GM21381 (cell line): ENCODE results near the gene C2CD2.

Experiments
- ATAC-seq: cut with Tn5 transposase; IDR thresholded peaks from one replicate; pipeline ENCODE4 v1.9.1; 2021; ENCODE audit warnings: mild to moderate bottlenecking, moderate library complexity; ENCODE audit not compliant: unreplicated experiment

Gene C2CD2

DNA sequence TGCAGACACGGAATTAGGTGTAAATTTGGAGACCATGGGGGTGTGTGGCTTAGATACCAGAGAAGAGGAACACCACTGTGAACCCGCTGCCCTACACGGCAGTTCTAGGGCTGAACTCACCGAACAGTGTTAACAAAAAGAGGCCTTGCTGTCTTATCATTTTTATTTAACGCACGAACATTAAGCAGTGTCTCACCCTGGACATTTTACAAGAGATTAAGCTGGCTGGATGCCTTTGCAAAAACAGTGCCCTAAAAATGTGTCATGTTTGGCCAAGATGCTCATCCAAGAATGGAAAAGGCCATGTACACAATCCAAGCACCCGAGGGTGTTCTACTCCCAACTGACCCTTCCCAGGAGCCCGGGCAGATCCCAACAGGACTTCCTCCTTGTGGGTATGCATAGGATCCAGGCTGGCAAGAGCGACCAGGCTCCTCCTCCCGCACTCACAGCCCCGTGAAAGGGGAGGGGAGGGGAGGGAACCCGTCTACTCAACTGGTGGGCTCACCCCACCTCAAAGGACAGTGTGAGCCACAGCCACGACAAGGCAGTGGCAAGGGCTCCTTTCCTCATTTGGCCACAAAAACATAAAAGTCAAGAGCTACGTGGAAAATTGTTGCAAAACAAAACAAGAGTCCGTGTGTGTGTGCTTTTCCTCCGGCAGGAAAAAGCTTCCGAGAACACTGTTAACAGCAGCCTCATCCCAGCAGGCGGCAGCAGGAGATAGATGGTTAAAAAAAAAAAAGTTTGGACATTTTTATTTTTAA, 20.3 kb downstream of the C2CD2 start:
- no peak for ATAC-seq

DNA sequence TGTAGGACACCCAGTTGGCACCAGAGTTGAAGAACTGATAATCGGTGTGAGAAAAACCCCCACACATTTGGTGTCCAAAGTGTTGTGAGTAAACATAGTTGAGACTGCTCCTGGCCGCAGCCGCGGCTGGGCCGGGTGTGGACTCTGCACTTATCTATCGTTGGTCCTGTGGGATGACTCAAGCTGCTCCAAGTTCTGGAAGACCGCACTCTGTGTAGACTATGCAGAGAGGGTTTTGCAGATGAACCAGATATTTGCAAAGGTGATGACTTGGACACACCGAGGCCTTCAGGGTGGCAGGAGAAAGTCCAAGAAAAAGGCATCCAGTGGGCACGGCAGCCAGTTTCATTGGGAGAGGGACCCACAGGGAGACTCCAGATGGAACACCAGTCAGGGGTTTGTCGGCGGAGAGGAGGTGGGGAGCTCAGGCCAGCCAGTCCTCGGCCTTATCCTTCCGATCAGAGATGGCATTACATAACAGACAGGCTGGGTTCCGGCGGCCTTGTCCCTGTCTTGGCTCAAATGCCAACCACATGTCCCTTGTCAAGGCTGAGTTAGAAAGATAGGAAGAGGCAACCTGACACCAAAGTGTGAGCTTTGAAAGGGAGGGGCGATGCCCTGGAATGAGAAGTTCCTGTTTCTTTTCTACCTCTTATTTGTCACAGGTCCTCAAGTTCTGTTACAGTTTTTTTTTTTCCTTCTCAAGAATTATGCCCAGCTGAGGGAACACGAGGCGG, 21.1 kb downstream of the C2CD2 start:
- ATAC-seq: no peak

DNA sequence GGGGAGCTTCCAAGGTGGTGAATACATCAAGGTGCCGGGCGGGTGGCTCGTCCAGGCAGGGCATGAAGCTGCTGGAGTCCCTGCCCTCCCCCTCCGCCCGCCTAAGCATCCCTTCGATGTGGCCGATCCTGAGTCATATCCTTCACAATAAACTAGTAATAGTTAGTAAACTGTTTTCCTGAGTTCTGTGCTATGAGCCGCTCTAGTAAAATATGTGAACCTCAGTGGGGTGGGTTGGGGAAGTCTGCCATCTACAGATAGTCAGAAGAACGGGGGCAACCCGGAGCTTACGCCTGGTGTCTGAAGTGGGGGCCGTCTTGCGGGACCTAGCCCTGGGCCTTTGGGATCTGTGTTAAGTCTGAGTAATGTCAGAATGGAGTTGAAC, 21.6 kb downstream of the C2CD2 start:
- no peak for ATAC-seq

DNA sequence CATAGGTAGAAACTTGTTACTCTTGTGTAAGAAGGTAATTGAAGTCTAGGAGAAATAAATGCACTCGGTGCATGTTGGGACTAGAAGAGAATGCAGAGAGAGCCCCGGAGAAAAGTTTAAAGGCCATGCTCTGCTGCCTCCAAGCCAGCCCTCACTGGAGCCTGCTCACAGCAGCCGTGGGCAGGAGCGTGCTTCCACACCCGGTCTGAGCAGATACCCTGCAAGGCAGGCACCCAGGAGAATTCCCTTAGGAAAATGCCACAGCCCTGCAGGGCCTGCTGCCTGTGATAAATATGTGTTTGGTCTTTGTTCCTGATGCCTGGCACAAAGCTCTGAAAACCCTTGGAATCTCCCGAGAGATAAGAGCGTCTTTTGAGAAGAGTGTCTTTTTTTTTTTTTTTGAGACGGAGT, 22.8 kb downstream of the C2CD2 start:
- ATAC-seq: no peak

DNA sequence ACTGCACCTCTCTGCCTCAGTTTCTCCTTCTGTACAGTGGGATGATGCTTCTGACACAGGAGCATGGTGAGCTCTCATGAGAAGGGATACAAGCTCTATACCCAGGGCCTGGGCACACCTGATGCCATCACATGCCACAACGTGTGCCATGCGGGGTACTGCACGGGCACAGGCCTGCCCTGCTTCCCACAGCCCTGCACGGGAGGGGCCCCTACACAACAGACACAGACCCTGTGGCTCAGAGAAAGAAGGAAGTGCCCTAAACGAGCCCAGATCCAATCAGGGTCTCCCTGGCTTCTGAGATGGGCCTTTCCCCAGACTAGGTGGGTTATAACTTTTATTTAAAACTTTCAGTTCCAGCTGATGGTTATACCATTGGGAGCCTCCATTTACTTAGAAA, 24.6 kb downstream of the C2CD2 start:
- ATAC-seq: no peak

DNA sequence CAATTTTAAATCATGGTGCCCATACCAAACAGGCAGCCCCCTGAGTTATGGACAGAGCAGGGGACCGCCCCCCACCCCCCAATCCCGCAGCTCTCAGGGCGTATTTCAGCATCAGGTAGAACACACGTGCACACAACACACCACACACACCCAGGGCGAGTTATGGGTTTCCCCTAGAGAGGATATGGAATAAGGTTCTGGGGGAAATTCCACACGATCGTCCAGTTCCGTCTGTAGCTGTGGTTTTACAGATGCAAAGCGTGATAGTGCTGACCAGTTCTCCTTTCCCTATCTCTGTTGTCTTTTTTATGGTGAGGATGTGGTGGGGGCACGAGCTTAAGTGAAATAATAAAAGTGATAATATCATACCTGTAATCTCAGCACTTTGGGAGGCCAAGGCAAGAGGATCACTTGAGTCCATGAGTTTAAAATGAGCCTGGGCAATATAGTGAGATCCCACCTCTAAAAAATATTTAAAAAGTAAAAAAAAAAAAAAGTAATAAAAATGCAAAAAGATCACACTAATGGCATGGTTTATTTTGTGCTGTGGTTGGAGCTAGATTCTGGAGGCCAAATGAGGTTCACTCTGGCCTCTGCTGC, 25.1 kb downstream of the C2CD2 start:
- ATAC-seq: peak; percentile 38

DNA sequence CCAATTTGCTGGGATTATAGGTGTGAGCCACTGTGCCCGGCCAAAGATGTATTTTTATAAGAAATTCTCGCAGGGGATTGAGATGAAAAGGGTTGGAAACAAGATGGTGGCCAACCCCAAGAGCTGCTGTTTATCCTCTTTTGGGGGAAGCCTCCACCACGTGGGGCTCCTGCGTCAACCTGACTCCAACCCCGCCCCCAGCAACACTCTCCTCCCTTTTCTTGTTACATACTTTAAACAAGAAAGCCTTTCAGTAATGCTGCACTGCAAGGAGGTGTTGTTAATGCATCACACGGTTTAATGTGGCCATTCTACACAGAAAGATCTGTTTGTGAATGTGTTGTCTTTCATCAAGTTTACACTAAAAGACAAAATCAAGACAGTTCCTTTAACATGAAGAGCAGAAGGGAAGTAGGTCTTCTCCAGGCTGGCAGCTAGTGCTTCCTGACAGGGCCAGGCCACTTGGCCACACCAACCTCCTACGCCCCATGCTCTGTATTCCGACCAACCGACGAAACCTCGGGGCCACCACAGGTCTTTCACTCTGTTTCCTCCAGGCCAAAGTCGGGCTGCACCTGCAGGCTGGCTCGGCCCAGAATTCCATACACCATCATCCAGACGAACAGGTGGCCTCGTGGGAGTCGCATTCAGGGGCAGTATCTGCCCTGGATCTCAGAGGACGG, 25.9 kb downstream of the C2CD2 start:
- no peak for ATAC-seq

DNA sequence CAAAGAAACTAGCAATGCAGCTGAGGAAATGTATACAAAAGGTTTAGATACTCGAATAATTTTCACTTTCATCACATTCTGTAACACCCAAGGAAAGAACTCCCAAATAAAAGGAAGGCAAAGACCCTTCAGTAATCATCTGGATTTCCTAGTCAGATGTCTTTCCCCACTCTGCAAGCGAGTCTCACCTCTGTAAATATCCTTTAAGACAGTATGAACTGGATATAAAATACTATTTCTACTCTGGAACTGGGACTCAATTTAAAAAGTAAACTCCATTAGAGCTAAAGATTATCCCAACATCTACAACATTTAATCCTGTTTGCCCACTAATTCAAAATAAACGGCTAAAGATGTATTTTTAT, 27.0 kb downstream of the C2CD2 start:
- no peak for ATAC-seq

DNA sequence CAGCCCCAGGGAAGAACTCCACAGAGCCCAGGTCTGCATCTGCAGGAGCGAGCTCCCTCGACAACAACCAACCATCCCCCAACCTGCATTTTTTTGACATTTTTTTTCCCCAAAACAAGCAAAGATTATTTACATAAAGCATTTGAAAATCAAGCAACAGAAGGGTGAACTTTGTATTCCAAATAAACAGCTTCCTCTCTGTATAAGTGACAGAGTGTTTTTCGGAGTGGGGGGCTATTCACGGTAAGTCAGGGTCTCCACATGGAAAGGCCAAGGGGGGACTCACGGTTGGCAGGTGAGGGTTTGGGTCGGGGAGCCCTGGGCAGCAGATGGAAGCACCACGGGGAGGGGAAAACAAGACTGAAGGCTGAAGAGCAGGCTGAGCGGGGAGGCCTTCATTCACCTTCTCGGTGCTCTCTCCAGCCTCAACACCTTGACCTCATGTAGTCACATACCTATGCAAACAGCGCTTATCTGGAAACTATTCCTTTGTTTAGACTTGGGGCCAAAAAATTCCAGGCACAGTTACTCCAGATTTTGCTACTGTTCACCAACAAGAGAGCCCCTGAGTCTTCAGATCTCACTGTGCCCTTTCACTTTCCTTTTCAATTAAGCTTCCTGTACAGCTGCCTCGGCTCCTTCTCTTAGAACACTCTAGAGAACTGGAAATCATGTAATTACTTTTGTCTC, 27.6 kb downstream of the C2CD2 start:
- ATAC-seq: no peak

DNA sequence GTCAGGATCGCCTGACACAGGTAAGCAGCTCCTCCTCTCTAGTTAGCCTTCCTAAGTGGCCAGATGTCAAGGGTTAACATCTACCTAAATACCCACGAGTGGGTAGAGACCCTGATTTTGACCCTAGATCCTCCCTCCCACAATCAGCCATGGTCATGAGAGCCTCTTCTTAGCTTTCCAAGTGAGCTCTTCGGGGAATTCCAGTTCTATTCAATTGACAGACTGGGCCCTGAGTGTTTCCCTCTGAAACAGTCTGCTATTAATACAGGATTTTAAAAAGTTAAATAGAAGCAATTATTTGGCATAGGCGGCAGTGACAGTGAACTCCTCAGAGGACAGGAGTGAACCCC, 28.1 kb downstream of the C2CD2 start:
- ATAC-seq: no peak

DNA sequence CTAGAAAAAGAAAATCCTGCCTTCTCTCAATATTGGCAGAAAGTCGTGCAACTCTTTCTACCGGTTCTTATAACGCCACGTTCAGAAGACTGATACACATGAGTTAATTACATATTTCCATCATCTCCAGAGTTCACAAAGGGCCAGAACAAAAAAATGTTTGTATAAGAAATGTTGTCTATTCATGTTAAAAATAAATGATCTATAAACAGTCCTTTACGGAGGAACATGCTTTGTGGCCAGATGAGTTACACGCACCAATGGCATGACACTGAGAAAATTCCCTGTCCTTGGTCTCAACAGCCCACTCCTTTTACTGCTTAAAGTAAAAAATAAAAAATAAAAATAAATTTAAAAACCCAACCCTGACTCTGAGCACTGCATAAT, 29.5 kb downstream of the C2CD2 start:
- ATAC-seq: no peak

DNA sequence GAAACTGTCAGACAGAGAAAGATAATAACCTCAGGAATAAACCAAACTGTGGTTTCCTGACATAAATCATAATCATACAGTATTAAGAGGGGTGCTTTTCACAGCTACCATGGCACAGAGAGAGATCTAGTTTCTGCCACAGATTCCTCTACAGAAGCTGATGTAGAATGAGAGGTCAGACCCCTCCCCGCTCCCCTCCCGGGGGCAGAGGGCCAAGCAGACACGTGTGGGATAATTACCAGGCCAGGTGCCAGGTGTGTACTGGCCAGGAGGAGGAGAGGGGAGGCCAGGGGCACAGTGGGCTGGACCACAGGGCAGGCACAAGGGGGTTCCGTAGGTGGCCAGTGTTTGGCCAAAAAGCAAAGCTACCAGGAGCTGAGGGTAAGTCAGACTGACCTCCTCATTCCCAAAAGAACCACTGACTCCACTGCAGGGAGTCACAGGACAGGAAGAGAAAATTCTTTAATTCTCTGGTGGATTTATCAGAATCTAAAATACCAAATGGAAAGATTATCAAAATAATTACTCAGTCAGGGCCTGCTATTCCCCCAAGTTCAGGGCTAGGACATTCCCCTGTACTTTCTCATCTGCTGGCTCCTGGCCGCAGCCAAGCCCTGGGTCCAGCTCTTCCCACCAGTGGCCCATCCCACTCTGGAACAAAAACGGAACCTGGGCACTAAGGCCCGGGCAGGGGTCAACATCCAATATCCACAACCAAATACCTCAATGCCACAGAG, 30.0 kb downstream of the C2CD2 start:
- ATAC-seq: no peak

DNA sequence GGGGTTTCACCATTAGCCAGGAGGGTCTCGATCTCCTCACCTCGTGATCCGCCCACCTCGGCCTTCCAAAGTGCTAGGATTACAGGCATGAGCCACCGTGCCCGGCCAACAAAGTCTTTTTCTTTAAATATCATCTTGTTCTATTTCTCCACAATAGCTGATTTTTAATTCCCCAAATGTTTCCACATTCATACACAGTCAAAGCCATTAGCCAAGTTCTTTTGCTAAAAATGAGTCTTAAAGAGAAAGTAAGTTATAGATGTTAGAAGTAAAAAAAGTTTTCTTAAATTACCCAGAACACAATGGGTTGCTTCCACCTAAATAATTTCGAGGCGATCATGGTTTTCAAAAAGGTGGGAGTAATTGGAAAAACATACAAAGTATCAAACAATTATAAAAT, 30.6 kb downstream of the C2CD2 start:
- no peak for ATAC-seq

DNA sequence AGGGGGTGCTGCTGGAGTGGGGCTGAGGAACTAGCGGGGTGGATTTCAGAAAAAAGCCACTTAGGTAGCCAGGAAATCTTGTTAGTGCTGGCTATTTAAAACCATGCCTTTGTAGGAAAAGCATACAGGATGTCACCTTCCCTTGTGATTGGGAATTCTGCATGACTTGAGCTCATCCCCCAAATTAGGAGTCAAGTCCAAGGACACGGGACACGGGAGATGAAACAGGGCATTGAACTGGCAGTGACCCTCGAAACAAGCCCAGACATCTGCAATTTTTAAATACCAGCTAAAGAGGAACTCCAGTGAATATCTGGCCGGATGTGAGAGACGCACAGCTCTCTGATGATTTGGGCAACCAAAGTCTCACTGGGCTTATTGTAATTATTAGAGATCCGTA, 32.8 kb downstream of the C2CD2 start:
- no peak for ATAC-seq

DNA sequence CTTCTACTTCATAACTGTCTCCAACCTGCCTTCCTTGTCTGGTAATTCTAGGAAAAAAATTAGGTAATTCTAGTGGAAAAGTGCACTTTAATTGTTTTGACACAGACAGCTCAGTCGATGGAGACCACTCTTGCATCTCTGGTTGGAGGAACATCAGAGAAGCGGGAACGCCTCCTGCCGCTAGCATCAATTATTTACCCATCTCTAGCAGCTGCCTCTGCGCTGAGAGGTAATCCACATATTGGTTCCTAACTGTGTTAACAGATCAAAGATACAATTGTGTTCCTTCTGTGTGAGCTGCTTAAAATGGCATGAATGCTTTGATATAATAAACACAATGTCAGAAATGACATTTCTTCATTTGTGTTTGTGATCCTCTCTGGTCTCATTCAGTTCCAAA, 33.3 kb downstream of the C2CD2 start:
- no peak for ATAC-seq

DNA sequence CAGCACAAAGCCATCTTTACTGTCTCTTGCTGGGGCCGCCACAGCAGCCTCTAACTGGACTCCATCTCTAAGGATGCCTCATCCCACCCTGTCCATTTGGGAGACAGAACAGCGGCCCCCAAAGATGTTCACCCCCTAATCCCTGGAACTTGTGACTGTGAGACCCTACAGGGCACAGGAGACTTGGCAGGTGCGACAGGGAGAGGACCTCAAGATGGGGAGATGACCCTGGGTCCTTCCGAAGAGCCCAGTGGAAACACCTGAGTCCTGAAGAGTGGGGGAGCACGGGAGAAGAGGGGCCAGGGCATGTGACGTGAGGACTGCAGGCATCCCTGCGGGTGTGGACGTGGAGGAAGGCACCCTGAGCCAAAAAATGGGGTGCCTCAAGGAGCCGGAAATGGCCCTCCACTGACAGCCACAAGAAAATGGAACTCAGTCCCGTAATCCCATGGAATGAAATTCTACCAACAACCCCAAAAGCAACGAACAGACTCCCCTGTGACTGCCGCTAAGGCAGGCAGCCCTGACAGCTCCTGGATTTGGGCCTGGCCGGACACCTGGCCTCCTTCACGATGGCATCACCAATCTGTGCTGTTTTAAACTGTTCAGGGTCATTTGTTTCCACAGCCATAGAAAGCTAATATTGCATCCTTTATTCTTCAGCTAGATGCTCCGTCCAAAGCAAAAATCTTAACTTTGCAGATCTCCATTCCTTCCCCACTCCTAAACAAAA, 34.0 kb downstream of the C2CD2 start:
- ATAC-seq: no peak

DNA sequence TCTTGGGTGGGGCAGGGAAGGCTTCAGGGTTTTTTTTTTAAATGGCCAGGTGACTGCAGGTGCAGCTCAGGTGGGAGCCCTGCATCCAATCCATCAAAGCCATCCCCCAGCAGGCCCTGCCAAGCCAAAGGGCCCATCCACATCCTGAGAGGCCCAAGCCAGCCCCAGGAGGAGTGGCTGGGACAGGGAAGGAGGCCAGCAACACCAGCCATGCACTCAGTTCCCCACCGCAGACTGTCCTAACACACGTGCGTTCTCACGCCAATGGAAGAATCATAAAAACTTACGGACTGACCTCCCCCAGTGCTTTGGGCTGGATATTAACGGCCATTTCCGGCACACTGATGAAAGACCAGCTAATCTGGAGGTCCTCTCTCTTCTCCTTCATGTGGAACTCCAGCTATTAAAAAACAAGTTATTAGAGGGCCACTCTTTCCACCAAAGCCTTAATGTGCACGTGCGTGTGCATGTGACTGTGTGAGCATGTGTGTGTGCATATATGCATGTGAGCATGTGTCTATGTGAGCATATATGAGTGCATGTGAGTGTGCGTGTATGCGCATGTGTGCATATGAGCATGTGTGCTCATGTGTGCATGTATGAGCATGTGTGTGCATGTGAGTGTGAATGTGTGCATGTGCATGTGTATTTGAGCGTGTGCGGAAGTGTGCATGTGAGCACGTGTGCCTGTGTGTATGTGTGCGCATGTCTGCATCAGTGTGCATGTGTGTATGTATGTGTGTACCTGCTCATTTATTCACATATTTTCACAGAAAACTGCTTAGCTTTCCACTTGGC, 35.1 kb downstream of the C2CD2 start:
- no peak for ATAC-seq

DNA sequence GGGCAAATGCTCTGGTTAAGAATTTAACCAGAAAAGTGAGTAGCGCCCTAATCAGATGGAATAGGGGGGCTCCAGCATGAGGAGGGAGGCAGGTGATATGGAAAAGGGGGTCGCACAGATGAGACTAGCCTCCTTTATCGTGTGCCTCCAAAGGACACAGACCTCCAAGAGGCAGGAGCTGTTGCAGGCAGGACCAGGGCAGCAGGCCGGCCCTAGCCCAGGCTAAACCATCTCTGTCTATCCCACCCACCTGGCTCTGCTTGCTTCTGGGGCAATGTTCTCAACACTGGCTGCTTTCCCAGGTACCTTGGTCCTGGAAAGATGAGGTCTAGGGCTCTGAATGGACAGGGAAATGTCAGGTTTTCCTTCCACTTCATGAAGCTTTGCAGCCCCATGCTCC, 36.3 kb downstream of the C2CD2 start:
- no peak for ATAC-seq

DNA sequence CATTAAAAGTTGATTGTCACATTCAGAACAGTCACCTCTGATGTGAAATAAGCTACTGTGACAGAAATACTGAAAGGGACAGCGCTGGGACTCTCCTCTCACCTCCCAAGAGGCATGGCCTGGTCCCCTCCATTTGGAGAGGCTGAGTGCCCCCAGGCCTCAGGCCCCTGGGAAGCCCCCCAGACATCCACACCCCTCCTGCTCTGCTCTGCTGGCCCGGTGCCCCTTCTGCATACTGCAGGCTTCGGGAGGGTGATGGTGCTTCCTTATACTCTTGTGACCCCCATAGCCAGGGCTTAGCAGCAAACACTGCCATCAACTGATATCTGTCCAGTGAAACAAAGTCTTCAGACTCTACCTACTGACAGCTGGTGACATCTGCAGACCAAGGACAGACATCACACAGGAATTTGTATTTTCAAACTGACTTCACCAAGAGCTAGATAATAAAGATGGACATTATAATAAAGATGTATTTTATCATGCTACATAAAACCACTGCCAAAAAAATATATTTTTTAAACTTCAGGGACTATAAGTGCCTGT, 36.9 kb downstream of the C2CD2 start:
- ATAC-seq: no peak
